Lower leg skin (tissue), 4 donors: ENCODE results near the gene AFF2. TPM values are rescaled to one million over a fixed set of nuclear protein-coding genes. Genes with fewer than 3 reads are reported as not detected.

Experiments used
- DNase-seq, 2 donors: peaks; one replicate each; pipeline ENCODE4 v3.0.0-alpha.2; 2019; ENCODE audit warnings: low spot score in 2 of 2
- H3K4me3 ChIP-seq: fragments of 200-600 bp; sonication (generic); 2 replicates; pipeline ENCODE4 v1.5.1; 2017; ENCODE audit warnings: mild to moderate bottlenecking, low read depth; ENCODE audit not compliant: poor library complexity, severe bottlenecking
- POLR2A ChIP-seq, 2 donors: fragments of 450-650 bp; IDR thresholded peaks; one replicate each; pipeline ENCODE4 v1.6.1; 2016 to 2017; ENCODE audit warnings: antibody characterized with exemption in 2 of 2, mild to moderate bottlenecking in 1 of 2, moderate library complexity in 1 of 2
- WGBS, 2 donors: methylation state at CpG; one replicate each; pipeline ENCODE4 v1.1.5; 2018; 5-methylcytosine and 5-hydroxymethylcytosine counted together
- intact Hi-C: fragments of 100-400 bp; cut with DNase I; formaldehyde crosslinking; loops from one replicate; pipeline ENCODE4 v1.15.0; 2023; ENCODE audit warnings: low total_unique reads
- total RNA-seq, 4 donors: library from RNA; depleted of rRNA; stranded (reverse); fragments of >200 nt; gene quantifications; one replicate each; pipeline ENCODE4 v1.1.0, GENCODE V29; 2016
- TF ChIP-seq, protein P1 (sequence below), 3 donors: fragments of 450-650 bp; IDR thresholded peaks; one replicate each; pipeline ENCODE4 v1.5.1; 2016; ENCODE audit warnings: antibody characterized with exemption in 3 of 3, mild to moderate bottlenecking in 3 of 3, moderate library complexity in 2 of 3

Gene AFF2
- total RNA-seq, 4 donors from 2014 or later, result 1.1 to 6.4 (median 2.5) TPM

DNA sequence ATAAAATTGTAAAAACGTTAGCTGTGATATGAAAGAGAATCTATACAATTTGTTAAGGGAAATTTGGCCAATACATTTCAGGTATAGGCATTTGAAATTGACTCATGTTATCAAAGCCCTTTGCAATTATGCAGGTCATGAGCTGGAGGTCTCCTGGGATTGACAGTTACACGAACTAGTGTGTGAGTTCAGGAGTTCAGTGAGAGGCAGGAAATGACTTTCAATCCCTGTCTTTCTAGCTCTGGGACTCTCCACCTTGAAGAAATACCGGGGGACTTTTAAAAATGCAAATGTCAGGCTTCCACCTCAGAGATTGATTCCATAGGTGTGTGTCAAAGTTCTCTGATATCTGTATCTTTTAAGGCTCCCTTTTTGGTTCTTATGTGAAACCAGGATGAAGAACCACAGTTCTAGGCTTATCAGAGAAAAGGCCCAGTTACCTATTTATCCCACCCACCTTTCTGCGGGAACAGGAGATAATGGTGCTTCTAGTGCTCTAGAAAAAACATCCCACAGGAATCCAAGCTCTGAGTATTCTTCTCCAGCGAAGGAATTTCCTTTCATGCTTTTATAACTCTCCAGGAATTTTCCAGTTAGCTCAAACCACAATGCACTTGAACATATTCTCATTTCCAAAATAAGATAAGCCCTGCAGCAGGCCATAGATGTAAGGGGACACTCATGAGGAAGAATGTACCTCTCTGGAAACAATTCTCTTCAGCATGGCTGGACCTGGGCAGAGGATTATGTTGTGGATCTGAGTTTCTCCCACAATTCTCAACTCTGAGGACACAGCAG is 503.6 kb downstream of the AFF2 start:
- 54 to 69% methylated on average over 5 of the region's 5 CpGs for WGBS, 2 donors
- no peak for DNase-seq
- H3K4me3 ChIP-seq, result no peak overlapping the region
- TF ChIP-seq POLR2A (IDR thresholded peaks at IDR 0.05), result no peak
- TF ChIP-seq, protein P1, sequence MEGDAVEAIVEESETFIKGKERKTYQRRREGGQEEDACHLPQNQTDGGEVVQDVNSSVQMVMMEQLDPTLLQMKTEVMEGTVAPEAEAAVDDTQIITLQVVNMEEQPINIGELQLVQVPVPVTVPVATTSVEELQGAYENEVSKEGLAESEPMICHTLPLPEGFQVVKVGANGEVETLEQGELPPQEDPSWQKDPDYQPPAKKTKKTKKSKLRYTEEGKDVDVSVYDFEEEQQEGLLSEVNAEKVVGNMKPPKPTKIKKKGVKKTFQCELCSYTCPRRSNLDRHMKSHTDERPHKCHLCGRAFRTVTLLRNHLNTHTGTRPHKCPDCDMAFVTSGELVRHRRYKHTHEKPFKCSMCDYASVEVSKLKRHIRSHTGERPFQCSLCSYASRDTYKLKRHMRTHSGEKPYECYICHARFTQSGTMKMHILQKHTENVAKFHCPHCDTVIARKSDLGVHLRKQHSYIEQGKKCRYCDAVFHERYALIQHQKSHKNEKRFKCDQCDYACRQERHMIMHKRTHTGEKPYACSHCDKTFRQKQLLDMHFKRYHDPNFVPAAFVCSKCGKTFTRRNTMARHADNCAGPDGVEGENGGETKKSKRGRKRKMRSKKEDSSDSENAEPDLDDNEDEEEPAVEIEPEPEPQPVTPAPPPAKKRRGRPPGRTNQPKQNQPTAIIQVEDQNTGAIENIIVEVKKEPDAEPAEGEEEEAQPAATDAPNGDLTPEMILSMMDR (IDR thresholded peaks at IDR 0.05), result no peak
- intact Hi-C loops, result no loop called here

GRCh38 chrX:149004936-149005335 is 504.5 kb downstream of the AFF2 start:
- no peak overlapping the region for H3K4me3 ChIP-seq
- WGBS, 2 donors, result 78 to 95% methylated on average over 2 of the region's 2 CpGs
- DNase-seq, result no peak
- intact Hi-C loops, result no loop called here
- TF ChIP-seq, protein P1 (IDR thresholded peaks at IDR 0.05), result no peak
- no peak for TF ChIP-seq POLR2A (IDR thresholded peaks at IDR 0.05)

GRCh38 chrX:149006235-149006634 is 505.8 kb downstream of the AFF2 start:
- intact Hi-C loops, result no loop called here
- DNase-seq, result no peak
- WGBS, 2 donors, result 69 to 75% methylated on average over 3 of the region's 3 CpGs
- no peak overlapping the region for H3K4me3 ChIP-seq
- TF ChIP-seq, protein P1 (IDR thresholded peaks at IDR 0.05), result no peak
- no peak for TF ChIP-seq POLR2A (IDR thresholded peaks at IDR 0.05)

DNA sequence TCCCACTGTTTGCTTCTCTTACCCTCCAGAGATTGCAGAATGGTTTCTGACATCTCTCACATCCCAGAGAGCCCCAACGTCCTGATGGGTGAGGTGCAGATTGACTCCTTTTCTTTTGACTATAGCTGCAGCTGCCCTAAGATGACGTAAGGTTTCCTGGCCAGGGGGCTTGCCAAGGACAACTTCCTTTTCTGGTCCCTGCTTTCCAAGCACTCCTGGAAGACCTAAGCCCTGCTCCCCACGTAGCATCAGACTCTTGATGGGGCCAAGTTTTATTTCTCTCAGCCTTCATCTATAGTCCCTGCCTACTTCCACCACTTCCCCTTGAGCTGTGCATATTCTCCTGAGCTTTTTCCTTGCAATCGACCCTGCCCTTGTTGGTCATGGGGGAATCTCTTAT is 507.0 kb downstream of the AFF2 start:
- TF ChIP-seq, protein P1 (IDR thresholded peaks at IDR 0.05), result no peak
- no peak for TF ChIP-seq POLR2A (IDR thresholded peaks at IDR 0.05)
- intact Hi-C loops, result no loop called here
- DNase-seq, result no peak
- no peak overlapping the region for H3K4me3 ChIP-seq
- WGBS, 2 donors, result 43 to 72% methylated on average over 4 of the region's 4 CpGs

- intact Hi-C loops, result no loop called here
- no peak overlapping the region for H3K4me3 ChIP-seq
- WGBS, 2 donors, result 31 to 37% methylated on average over 4 of the region's 4 CpGs
- TF ChIP-seq, protein P1 (IDR thresholded peaks at IDR 0.05), result no peak
- TF ChIP-seq POLR2A (IDR thresholded peaks at IDR 0.05), result no peak
- DNase-seq, result no peak
These were observed 509.8 kb downstream of the AFF2 start for GRCh38 chrX:149010013-149010852.
